Bronchial epithelial cell (primary cell): Measurements from ENCODE around the gene EPN3. TPM values are rescaled to one million over a fixed set of nuclear protein-coding genes. Genes with fewer than 3 reads are reported as not detected.

Source experiments
- DNase-seq: peaks from one replicate; pipeline ENCODE4 v3.0.0-alpha.2; 2010; ENCODE audit warnings: low read depth
- FAIRE-seq: peaks from 2 replicates; lab custom pipeline; 2011; peaks lifted over from hg19 to GRCh38; lab: Jason Lieb, UNC
- H3K27me3 ChIP-seq: 2 replicates; pipeline ENCODE4 v1.5.1; 2011; ENCODE audit warnings: low read length; ENCODE audit not compliant: control insufficient read depth, insufficient read depth
- H3K36me3 ChIP-seq: 2 replicates; pipeline ENCODE4 v1.5.1; 2011; ENCODE audit warnings: low read length; ENCODE audit not compliant: control insufficient read depth, insufficient read depth
- H3K4me3 ChIP-seq: 2 replicates; pipeline ENCODE4 v1.5.1; 2011; ENCODE audit warnings: mild to moderate bottlenecking, low read depth, low read length, control low read depth
- CTCF ChIP-seq: IDR thresholded peaks from 2 replicates; pipeline ENCODE4 v1.5.1; 2011; ENCODE audit warnings: mild to moderate bottlenecking, moderate library complexity, low read length, control low read depth, inconsistent platforms; ENCODE audit not compliant: insufficient read depth, severe bottlenecking
- total RNA-seq: library from RNA; depleted of rRNA; stranded (reverse); fragments of >200 nt; gene quantifications from 2 replicates; pipeline ENCODE4 v1.2.1, GENCODE V29; 2014

Gene EPN3
- total RNA-seq, 1 donor from 2014 or later, result 2.9 TPM

GRCh38 chr17:50498021-50498874, 34.3 kb upstream of the EPN3 start:
- FAIRE-seq (no peak), DNase-seq (peak; percentile 76)
- no peaks in the 10 kb centered on the region for H3K27me3 ChIP-seq
- H3K4me3 ChIP-seq, result no peak overlapping the region
- H3K36me3 ChIP-seq, result no peaks in the 10 kb centered on the region
- no peak for TF ChIP-seq CTCF

GRCh38 chr17:50499270-50499669, 33.3 kb upstream of the EPN3 start:
- DNase-seq, result no peak

GRCh38 chr17:50499721-50500120, 32.8 kb upstream of the EPN3 start:
- H3K36me3 ChIP-seq, result no peaks in the 10 kb centered on the region
- TF ChIP-seq CTCF, result no peak
- FAIRE-seq (no peak), DNase-seq (no peak)
- H3K4me3 ChIP-seq, result no peak overlapping the region
- no peaks in the 10 kb centered on the region for H3K27me3 ChIP-seq

More at GRCh38 chr17:50499270-50499669, 33.3 kb upstream of the EPN3 start:
- H3K27me3 ChIP-seq, result no peaks in the 10 kb centered on the region
- H3K4me3 ChIP-seq, result no peak overlapping the region
- no peaks in the 10 kb centered on the region for H3K36me3 ChIP-seq
- FAIRE-seq, result no peak
- TF ChIP-seq CTCF, result no peak

GRCh38 chr17:50501054-50501453, 31.5 kb upstream of the EPN3 start:
- FAIRE-seq (no peak), DNase-seq (no peak)

GRCh38 chr17:50502301-50502990, 30.1 kb upstream of the EPN3 start:
- no peaks in the 10 kb centered on the region for H3K27me3 ChIP-seq
- DNase-seq, result no peak
- H3K4me3 ChIP-seq, result no peak overlapping the region
- no peak for FAIRE-seq
- H3K36me3 ChIP-seq, result no peaks in the 10 kb centered on the region
- no peak for TF ChIP-seq CTCF

More at GRCh38 chr17:50501054-50501453, 31.5 kb upstream of the EPN3 start:
- TF ChIP-seq CTCF, result peak; percentile 27
- no peaks in the 10 kb centered on the region for H3K27me3 ChIP-seq
- H3K4me3 ChIP-seq, result no peak overlapping the region
- no peaks in the 10 kb centered on the region for H3K36me3 ChIP-seq
